Erythroblast (primary cell): ENCODE data around the gene PLEKHH3.

Experiments
- GATA1 ChIP-seq: IDR thresholded peaks from 2 replicates; pipeline ENCODE4 v1.6.1; 2011; ENCODE audit warnings: low read depth, mild to moderate bottlenecking, control low read depth, low read length, moderate library complexity
- POLR2A ChIP-seq: IDR thresholded peaks from 2 replicates; pipeline ENCODE4 v1.6.1; 2011; ENCODE audit warnings: mild to moderate bottlenecking, low read length

DNA sequence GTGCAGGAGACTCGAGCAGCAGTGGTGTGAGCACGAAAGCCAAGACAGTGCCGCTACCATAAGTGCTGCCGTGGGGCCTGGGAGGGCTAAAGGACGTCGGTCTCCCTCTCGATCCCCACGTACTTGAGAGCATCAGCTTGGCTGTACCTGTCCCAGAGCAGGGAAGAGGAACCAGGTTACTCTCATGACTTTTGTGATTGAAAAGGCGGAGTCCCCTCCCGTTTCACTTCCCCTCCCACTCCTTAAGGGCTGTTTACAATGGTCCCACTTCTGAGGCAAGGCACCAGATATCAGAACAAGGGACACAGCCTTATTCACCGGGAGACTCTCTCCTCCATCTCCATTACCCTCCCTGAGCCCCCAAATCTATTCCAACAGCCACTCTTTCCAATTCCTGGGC, 25.7 kb upstream of the PLEKHH3 start:
- TF ChIP-seq POLR2A (no peak), GATA1 (no peak)
